Measurements from ENCODE around the gene CLEC11A. TPM values are rescaled to one million over a fixed set of nuclear protein-coding genes. Genes with fewer than 3 reads are reported as not detected.

Gene CLEC11A
- polyA plus RNA-seq, 3 donors: 4.8 to 11.4 (median 5.3) TPM

GRCh38 chr19:50702871-50703829 lies 20.0 kb upstream of the CLEC11A start:
- no peak overlapping the region for H3K27ac ChIP-seq (ENCODE audit: low read depth, low read length)
- WGBS, 3 donors: 61 to 64% (median 64%) methylated on average over 32 to 47 of the region's 47 CpGs

GRCh38 chr19:50703915-50704796 lies 19.0 kb upstream of the CLEC11A start:
- WGBS, 3 donors: 30 to 47% (median 43%) methylated on average over 22 of the region's 22 CpGs
- H3K27ac ChIP-seq (ENCODE audit: low read depth, low read length): no peak overlapping the region

DNA sequence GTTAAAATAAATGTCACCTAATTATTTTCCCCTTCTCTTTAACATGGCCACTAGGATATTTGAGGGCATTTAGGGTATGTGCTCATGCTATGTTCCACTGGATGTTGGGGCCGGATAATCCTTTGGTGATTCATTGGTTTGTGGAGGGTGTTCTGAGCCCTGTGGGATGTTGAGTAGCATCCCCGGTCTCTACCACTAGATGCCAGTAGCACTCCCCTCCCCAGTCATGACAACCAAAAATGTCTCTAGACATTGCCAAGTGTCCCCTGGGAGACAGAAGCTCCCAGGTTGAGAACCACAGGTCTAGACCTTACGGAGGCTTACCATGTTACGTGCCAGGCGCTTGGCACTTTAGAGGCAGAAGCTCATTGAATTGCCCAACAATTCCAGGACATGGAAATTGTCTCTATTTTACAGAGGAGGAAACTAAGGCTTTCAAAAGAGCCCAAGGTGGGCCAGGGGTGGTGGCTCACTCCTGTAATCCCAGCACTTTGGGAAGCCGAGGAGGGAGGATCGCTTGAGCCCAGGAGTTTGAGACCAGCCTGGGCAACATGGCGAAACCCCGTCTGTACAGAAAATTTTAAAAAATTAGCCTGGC lies 17.6 kb upstream of the CLEC11A start:
- H3K27ac ChIP-seq (ENCODE audit: low read depth, low read length): no peak overlapping the region
- WGBS, 3 donors: 35 to 50% (median 43%) methylated on average over 9 of the region's 9 CpGs

DNA sequence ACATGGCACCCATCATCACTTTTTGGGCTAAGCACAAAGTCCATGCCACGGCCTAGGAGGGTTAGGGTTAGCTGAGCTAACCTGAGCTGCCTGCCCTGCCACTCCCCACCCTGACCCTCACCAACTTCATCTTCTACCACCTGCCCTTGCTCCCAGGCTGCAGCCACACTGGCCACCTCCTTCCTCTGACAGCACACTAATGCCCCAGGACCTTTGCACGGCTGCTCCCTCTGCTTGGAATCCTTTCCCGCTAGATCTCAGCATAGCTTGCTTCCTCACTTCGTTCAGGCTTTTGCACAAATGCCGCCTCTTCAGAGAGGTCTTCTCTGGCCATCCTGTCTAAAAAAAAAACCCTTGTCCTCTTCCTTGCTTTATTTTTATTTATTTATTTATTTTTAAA lies 16.8 kb upstream of the CLEC11A start:
- 55 to 77% (median 67%) methylated on average over 5 of the region's 5 CpGs for WGBS, 3 donors
- no peak overlapping the region for H3K27ac ChIP-seq (ENCODE audit: low read depth, low read length)

GRCh38 chr19:50708179-50708879 lies 14.8 kb upstream of the CLEC11A start:
- no peak overlapping the region for H3K27ac ChIP-seq (ENCODE audit: low read depth, low read length)
- 58 to 73% (median 69%) methylated on average over 12 of the region's 12 CpGs for WGBS, 3 donors

DNA sequence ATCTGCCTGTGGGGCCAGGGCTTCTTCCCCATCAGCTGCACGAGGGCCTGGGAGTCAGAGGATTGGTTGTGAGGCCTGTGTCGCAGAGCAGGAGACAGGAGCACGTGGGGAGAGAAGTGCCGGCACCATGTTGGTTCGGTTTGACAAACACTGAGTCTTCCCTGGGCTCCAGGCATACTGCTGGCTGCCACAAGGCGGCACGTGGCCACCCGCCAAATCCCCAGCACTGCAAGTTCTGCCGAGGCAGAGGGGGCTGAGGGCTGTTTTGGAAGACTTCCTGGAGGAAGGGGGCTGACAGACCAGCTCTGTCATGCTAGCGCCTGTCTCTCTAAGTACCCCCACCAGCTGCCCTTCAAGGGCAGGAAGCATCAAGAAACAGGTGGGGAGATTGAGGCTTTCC lies 13.1 kb upstream of the CLEC11A start:
- H3K27ac ChIP-seq (ENCODE audit: low read depth, low read length): no peak overlapping the region
- 45 to 56% (median 56%) methylated on average over 10 of the region's 10 CpGs for WGBS, 3 donors

GRCh38 chr19:50710612-50711011 lies 12.6 kb upstream of the CLEC11A start:
- 67 to 87% (median 83%) methylated on average over 5 of the region's 5 CpGs for WGBS, 3 donors
- no peak overlapping the region for H3K27ac ChIP-seq (ENCODE audit: low read depth, low read length)

DNA sequence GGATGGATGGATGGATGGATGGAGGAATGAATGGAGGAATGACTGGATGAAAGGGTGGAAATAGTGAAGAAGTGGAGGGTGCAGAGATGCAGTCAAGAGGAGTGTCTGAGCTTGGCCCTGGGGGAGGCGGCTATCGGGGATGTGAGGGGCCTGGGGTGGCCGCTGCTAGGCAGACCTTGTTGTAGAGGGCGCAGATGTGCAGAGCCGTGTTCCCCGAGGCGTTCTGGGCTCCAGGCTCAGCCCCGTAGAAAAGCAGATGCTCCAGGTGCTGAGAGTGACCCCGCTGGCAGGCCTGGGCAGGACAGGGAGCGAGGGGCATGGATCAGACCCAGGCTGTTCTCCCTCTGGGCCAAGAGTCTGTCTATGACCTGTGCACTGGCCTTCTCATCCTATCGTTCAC lies 12.0 kb upstream of the CLEC11A start:
- 84 to 89% (median 88%) methylated on average over 9 to 11 of the region's 11 CpGs for WGBS, 3 donors
- H3K27ac ChIP-seq (ENCODE audit: low read depth, low read length): no peak overlapping the region

DNA sequence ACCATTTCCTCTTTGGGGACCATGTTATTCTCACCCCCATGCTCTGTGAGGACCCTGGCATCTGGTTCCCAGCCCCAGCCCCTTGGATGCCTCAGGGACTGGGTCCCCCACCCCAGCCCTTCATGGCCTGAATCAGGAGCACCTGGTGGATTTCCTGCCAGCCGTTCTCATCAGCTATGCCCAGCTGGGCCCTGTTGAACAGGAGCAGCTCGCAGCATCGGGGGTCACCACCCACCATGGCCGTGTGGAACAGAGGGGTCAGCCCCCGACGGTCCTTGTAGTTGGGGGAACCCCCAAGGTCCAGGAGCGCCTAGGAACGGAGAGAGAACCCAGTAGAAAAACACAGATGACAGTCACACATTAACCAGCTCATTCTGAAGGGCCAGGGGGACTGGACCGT lies 11.4 kb upstream of the CLEC11A start:
- H3K27ac ChIP-seq (ENCODE audit: low read depth, low read length): no peak overlapping the region
- WGBS, 3 donors: 53 to 85% (median 80%) methylated on average over 9 of the region's 9 CpGs

DNA sequence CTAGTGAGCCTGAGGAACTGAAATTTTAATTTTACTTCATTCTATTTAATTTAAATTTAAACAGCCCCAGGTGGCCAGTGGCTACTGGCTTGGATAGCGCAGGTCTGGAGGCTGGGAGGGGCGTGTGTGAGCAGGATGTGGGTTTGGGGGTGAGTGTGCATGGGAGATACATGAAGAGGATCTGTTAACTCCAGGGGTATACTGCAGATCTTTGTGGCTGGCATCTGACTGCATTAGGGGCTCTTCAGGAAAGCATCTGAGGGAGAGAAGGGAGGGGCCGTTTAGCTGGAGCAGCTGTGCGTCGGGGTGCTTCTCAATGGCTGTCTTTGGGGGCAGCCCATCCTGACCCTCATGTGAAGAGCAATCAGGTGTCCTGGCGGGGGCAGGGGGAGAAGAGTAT lies 10.3 kb upstream of the CLEC11A start:
- 50 to 62% (median 60%) methylated on average over 6 of the region's 6 CpGs for WGBS, 3 donors

DNA sequence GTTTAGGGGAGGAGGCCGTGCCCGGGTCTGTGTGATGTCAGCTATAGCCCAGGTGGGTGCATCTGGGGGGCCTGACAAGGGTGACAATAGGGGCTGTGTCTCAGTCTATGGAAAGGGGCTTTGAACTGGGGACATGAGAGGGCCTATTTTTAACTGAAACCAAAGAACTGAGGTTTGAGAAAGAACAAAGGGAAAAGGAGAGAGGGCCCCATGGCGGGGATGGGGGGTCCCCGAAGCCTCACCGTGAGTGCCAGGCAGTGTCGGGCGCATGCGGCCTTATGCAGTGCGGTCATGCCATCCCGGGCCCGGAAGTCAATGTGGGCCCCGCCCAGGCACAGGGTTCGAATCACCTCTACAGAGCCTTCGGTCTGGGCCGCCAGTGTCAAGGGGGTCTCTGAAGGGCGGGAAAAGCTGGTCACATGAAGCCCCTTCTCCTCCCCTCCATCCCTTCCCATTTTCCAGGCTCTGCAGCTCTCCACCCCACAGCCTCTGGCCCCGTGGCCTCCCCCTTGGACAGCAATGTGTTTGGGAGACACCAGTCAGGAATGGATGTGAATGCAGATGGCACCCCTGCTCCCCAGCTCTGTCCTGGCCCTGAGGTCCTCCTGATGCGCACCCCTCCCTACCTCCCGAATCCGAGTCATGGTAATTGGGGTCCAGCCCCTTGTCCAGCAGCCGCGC lies 9.5 kb upstream of the CLEC11A start:
- WGBS, 3 donors: 77 to 90% (median 83%) methylated on average over 18 to 22 of the region's 22 CpGs
- H3K27ac ChIP-seq (ENCODE audit: low read depth, low read length): no peak overlapping the region

More for the DNA sequence above, 10.3 kb upstream of the CLEC11A start:
- no peak overlapping the region for H3K27ac ChIP-seq (ENCODE audit: low read depth, low read length)

GRCh38 chr19:50716178-50717025 lies 6.8 kb upstream of the CLEC11A start:
- H3K27ac ChIP-seq (ENCODE audit: low read depth, low read length): no peak overlapping the region
- WGBS, 3 donors: 76 to 89% (median 86%) methylated on average over 26 to 39 of the region's 39 CpGs

DNA sequence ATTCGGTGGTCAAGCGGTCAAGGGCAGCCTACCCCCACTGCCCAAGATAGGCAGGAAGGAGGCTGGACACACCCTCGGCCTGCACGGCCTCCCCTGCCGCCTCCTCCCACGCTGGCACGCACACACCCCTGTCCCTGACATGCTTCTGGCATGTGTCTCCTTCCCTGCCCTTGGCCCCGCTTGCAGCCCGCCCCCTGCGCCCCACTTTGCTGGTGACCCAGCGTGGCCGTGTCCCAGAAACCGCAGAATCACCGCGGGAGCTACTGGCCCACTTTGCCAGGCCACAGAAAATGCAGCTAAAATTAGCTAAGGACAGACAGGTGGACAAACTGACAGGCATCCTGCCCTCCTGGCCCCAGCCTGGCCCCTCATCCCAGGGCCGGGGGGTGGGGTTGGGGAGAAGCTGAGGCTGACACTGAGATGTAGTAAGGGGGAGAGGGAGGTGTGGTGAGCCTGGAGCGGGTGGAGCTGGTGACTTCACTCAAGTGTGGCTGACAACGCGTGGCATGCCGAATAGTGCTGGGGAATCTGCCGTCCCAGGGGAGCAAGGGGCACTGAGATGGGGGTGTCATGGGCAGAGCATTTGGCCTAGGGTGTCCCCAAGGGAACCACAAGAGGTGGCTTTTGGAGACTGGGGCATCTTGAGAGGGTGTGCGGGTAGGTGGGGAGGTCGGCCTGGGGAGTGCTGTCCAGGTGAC lies 6.0 kb upstream of the CLEC11A start:
- no peak overlapping the region for H3K27ac ChIP-seq (ENCODE audit: low read depth, low read length)
- 49 to 75% (median 66%) methylated on average over 23 of the region's 23 CpGs for WGBS, 3 donors

GRCh38 chr19:50717891-50718254 lies 5.3 kb upstream of the CLEC11A start:
- H3K27ac ChIP-seq (ENCODE audit: low read depth, low read length): no peak overlapping the region
- 6 to 12% (median 8%) methylated on average over 12 to 13 of the region's 13 CpGs for WGBS, 3 donors

- WGBS, 3 donors: 2% methylated on average over 48 to 73 of the region's 74 CpGs
- H3K27ac ChIP-seq (ENCODE audit: low read depth, low read length): no peak overlapping the region
Observed at GRCh38 chr19:50718255-50719118, 4.7 kb upstream of the CLEC11A start.

DNA sequence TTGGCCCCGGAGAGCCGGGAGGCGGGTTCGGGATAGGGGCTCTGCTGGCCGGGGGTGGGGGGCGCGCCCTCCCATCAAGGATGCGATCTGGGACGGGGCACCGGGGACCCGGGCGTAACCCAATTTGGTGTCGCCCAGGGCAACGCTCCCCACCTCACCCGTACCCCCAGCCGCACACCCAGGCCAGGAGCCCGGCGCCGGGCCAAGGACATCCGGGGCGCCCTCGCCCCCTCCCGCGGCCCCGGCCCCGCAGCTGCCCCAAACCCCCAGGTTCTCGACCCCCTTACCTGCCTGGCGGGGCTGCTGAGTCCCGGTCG lies 4.1 kb upstream of the CLEC11A start:
- no peak overlapping the region for H3K27ac ChIP-seq (ENCODE audit: low read depth, low read length)

More for the DNA sequence above, 4.1 kb upstream of the CLEC11A start:
- WGBS, 3 donors: 1 to 3% (median 3%) methylated on average over 12 to 30 of the region's 30 CpGs
